Left cardiac atrium (tissue), 4 donors: Measurements from ENCODE around the gene SLC37A1. TPM values are rescaled to one million over a fixed set of nuclear protein-coding genes. Genes with fewer than 3 reads are reported as not detected.

Source experiments
- ATAC-seq, 2 donors: fragments of 200-7000 bp; cut with Tn5 transposase; one replicate each; pipeline ENCODE4 v1.9.1; 2020; ENCODE audit warnings: mild to moderate bottlenecking in 2 of 2, moderate library complexity in 2 of 2
- DNase-seq: peaks from one replicate; pipeline ENCODE4 v3.0.0-alpha.2; 2020
- intact Hi-C, 2 donors: fragments of 100-400 bp; cut with DNase I; formaldehyde crosslinking; loops; one replicate each; pipeline versions ENCODE4 v1.14.1 to v1.15.1; 2022 to 2023
- total RNA-seq, 2 donors: library from RNA; stranded (reverse); fragmentation: NEBNext Ultra II Directional; extraction: Animal tissue kit (Norgen Biotek cat#: 25700); gene quantifications; one replicate each; pipeline ENCODE4 v1.2.1, GENCODE V29; 2021
- donor health status: DM: no; HTN: yes; CAD: no.
- donor health status: DM: no; HTN: yes; CAD: no; lungs with severe emphysema.
- donor health status: DM: yes; HTN: yes; CAD: no.
- donor health status: Dilated cardiomyopathy.

The SLC37A1 gene
- total RNA-seq, 2 donors from 2014 or later: 1.9 to 3.7 TPM

DNA sequence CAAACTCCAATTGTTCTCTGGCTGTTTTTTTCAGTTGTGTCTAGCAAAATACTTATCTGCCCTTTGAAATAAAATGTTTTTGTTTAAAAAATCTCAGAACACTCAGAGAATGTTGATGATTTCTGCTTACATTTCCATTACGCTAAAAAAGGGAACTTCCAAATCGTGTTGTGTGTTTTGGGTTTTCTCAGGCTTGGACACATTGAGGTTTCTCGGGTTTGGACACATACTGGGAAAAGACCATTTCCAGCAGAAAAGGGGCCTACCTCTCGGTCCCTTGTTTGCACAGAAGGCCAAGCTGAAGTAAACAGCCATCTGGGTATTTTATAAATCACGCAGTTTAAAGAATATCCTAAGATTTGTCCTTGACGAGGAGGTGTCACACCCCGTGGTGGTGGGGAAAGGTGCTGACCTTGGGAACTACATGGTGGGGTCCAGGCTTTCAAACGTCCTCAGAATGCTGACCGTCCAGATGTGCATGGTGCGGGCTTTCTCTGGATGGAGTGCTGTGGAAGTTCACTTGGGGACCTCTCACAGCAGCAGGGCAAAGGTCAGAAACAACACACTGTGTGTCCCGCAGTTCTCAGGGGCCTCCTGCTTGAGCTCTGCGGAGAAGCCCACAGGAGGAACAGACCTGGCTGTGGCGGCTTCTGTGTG is 67.8 kb downstream of the SLC37A1 start:
- DNase-seq (no peak), ATAC-seq (no peak)
- intact Hi-C loops: no loop called here

DNA sequence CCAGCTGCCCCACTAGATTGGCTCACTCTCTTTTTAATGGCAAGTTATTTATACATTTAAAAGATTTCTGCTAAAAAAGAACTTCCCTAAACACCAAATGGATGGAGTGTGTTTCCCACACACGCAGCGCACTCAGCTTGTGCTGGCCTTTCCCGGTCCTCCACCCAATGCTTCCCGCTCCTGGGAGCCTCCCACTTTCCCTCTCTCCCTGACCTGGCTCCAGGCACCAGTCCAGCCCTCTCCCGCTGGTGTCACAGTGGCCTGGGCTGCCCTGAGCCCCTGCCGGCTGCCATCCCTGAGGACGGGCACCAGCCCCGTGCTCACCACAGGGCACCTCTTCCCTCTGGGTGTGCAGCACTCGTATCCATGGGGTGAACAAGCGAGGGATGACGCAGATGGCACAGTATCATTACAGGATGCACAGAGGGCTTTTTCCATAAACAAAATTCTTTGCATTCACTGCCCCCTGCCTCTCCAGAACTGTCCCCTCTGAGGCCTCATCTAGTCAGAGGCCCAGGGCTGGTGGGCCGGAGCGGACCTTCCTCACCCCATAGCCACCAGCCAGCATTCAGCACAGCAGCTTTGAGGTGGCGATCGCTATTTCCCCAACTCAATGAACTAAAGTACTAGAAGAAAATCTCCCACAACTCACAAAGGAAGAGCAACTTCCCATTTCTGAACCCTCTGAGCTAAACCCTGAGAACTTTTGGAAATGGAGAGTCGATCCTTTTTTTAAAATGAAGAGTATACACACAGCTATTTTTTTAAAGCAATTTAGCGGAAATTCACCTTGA is 68.5 kb downstream of the SLC37A1 start:
- no peak for DNase-seq
- no peak for ATAC-seq
- intact Hi-C loops: no loop called here

DNA sequence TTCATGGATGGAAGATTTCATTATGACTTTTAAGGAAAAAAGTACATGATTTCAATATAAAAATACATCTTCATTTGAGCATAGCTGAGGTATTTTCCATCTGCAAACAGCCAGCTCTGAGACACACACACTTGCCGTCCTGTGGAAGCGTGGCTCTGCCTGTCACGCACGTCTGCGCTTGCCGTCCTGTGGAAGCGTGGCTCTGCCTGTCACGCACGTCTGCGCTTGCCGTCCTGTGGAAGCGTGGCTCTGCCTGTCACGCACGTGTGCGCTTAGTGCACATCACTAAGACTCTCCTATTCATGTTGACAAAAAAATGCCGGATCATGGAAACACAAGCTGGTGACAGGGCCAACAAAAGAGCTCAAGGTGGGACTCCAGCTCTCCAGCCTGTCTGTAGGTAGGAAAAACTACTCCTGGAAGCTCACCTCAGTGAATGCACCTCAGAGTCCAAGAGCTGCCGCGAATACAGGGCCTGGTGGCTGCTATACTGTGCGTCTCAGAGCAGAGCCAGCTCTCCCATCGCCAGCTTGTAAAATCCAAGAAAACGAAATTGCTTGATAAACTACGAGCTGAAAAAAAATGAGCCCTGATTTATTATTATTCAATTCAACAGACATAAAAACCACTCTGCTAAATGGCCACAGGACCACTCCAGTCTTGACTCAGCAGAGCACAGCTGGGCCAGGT is 69.3 kb downstream of the SLC37A1 start:
- ATAC-seq: no peak
- intact Hi-C loops: no loop called here
- no peak for DNase-seq

DNA sequence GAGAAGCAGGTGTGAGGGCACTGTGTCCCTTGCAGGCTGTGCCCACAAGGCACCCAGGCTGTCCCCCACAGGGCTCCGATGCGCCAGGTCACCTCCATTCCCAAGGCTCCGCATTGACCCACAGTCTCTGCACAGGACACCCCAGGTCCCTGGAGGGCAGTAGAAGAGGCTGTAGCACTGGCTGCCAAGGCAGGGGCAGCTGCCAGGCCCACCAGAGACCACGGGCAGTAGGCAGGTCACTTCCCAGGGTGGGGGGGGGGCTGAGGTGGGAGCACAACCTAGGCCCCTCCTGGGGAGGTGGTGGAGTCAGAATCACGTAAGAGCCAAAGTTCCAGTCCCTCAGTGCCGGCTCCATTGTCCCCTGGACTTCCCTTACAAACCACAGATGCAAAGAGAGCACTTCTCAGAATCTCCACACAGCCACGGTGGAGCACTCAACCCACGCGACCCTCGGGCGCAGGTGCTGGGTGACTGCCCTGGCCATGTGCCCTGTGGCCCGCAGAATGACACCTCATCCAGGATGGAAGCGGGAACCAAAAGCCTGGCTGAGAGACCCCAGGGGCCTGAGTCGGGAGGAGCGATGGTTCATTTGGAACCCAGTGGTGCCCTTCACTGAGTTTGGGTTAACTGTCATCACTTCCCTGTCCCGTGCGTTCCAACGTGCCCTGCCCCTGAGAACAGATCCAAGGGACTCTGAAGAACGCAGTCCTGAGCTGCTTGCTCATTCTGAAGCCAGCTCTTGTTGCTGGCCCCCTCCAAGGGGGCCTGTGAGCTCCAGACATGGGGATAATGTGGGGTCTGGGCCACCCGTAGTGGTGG is 70.0 kb downstream of the SLC37A1 start:
- no peak for DNase-seq
- no peak for ATAC-seq
- intact Hi-C loops: no loop called here

DNA sequence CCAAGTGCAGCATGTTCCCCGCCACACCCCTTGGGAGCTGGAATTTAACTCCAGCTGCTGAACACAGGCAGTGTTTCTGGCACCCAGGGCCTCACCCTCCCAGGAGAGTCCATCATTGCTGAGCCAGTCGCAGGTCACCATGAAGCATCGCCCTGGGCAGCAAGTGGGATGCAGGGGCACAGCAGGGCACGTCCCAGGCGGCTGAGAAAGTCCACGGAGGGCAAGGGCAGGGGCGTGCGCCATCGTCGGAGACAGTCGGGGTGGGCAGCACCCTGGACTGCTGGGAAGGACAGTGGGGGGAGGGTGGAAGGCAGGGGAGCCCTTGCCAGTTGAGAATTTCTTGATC is 70.6 kb downstream of the SLC37A1 start:
- no peak for ATAC-seq
- DNase-seq: no peak
- intact Hi-C loops: no loop called here

DNA sequence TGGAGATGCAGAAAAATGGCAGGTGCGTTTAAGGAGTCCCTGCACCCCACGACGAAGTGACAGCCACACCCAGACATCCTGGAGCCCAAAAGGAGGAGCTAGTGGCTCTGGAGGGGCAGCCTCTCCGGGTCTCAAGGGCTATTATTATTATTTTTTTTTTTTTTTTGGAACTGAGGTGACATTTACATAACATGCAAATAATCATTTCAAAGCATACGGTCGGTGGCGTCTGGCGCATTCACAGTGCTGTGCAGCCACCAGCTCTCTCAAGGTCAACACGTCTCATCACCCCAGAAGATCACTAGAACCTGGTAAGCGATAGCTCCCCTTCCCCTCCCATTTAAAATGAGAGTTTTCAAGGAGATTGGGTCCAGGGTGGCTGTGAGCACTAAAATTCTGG is 72.2 kb downstream of the SLC37A1 start:
- intact Hi-C loops: no loop called here
- no peak for ATAC-seq
- DNase-seq: no peak

DNA sequence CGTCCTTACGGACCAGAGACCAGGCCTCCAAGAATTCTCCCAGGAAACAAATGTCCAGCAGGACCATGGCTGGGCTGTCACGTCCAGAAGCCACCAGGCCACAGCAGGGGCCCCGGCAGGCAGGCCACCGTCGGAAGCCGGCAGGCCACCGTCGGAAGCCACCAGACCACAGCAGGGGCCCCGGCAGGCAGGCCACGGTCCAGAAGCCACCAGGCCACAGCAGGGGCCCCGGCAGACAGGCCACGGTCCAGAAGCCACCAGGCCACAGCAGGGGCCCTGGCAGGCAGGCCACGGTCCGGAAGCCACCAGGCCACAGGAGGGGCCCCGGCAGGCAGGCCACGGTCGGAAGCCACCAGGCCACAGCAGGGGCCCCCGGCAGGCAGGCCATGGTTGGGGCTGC is 72.8 kb downstream of the SLC37A1 start:
- intact Hi-C loops: no loop called here
- no peak for ATAC-seq
- no peak for DNase-seq

DNA sequence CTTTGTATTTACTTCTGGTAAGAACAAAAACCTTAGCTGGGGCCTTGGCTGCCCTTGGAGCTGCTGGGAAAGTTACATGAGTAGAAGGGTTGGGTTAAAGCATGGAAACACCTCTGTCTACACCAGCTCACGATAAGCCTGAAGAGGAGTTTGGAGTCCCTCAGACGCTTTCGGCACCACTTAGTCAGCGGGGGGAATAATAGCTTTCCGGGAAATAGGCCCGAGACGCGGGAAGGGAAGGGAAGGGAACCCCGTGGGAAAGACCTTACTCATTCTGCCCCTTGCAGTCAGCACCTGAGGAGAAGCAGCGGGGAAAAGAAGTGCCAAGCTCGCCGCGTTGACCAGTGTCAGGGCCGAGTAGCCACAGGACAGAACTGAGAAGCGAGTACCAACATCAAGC is 73.4 kb downstream of the SLC37A1 start:
- DNase-seq: no peak
- intact Hi-C loops: no loop called here
- ATAC-seq: no peak

DNA sequence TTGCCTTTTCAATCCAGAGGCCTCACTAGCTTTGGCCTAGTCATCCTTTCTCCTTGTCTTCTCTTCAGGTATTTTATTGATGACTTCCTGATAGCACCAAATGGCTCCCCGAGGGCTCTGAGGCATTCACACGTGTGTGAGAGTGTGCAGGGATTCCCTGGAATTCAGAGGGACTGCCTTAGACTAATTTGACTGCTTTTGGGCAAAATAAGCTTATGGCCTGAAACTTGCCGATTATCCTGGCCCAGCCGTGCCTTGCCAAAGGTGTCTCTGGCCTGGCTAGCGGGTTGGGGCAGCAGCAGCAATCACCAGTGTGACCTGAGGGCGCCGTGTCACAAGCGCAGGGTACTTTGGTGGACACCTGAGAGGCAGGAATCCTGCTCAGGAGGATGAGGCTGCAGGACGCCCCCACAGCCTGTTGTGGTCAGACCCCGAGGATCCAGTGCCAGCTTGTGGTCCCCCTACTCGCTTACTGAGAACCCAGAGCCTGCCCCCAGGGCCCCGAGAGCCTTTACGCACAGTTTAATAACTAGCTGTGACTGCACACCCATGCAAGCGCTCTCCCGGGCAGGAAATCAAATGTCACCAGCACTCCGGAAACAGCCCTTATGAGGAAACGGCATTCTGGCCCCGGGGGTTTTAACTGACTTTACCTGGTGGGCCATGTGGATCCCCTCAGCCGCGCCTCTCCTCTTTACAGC is 76.9 kb downstream of the SLC37A1 start:
- no peak for ATAC-seq
- intact Hi-C loops: loop anchor here in 1 of 2 donors (5.0 kb wide), 1 partner anchor 227 kb away; no protein-coding TSS in a partner anchor
- no peak for DNase-seq

DNA sequence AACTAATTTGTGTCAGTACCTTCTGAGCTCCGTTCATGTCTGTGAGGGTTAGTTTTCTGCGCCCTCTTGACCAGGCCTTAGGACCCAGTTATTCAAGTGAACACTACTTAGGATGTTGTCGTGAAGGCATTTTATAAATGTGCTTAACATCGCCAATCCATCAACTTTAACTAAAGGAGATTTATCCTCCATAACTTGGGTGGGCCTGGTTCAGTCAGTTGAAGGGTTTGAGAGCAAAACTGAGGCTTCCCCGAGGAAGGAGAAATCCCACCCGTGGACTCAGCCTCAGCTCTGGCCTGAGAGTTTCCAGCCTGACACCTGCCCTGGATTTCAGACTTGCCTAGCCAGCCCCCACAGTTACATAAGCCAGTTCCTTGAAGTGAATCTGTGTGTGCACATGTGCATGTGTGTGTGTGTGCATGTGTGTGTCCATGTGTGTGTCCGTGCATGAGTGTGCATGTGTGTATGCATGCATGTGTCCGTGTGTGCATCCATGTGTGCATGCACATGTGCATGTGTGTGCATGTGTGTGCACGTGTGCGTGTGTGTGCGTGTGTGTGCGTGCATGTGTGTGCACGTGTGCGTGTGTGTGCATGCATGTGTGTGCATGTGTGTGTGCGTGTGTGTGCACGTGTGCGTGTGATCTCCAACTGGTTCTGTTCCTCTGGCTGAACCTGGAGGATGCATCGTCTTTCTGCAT is 77.7 kb downstream of the SLC37A1 start:
- DNase-seq (no peak), ATAC-seq (no peak)
- intact Hi-C loops: loop anchor here in 1 of 2 donors (5.0 kb wide), 1 partner anchor 226 kb away; no protein-coding TSS in a partner anchor

DNA sequence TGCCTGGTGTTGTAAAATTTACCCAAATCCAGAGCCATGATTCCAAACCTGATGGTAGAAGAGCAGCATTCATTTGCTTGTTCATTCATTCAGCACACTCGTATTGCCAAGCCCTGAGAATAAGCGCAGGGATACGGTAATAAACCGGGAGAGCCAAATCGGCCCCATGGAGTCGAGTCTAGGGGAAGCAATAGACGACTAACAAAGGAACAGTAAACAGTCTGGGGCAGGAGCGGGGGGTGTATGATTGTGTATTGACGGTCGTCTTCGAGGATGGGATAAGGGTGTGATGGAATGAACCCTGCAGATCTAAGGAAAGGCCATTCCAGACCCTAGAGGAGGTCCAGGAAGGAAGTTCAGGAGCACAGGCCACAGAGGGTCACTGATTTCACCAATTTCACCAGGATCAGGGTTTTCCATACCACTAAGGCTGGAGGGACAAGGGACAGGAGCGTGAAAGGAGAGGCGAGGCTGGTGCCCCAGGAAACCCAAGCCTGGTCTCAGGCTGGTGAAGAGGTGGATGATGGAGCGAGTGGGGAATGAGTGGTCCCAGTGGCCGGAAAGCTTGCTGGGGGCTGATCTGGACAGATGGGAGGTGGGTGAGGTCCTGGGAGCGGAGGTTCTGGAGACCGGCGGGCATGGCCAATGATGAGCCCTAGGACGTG is 78.6 kb downstream of the SLC37A1 start:
- intact Hi-C loops: loop anchor here in 1 of 2 donors (5.0 kb wide), 1 partner anchor 225 kb away; no protein-coding TSS in a partner anchor
- DNase-seq (no peak), ATAC-seq (no peak)

DNA sequence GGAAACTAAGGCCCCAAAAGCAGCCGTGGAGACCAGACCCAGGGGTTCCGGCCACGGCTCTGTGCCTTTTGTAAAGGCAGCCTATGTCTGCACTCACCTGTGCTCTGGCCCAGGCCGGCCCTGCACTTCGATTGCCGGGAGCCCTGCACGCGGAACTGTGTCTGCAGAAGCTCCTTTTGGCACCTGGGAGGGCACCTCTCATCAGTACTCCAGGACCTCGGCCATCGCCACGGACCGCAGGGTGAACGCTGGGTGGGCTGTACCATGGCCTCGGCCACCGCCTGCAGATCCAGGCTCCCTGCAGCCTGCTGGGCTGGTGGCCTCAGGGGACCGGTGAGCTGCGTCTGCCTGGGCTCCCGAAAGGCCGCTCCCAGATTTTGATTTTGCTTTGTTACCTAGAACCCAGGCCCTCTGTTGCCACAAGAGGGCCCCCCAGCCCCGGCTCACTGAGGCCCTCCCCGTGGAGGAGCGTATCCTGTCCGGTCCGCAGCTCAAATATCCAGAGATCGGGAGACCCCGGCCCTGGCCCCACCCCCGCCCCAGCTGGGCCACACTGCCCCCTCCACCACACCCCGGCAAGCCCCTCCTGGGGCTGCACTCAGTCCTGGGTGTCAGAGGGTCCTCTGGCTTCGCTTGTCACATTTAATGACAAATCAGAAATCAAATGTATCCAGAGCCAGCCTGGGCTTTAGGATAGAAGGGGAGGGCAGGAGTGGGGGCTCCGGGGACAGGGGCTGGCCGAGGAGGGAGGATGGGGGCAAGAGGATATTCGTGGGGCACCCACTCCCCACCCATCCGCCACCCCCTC is 79.6 kb downstream of the SLC37A1 start:
- ATAC-seq (peak; percentile 91 to 93), DNase-seq (peak; percentile 73)
- intact Hi-C loops: loop anchor here in 1 of 2 donors (5.0 kb wide), 1 partner anchor 224 kb away; no protein-coding TSS in a partner anchor

DNA sequence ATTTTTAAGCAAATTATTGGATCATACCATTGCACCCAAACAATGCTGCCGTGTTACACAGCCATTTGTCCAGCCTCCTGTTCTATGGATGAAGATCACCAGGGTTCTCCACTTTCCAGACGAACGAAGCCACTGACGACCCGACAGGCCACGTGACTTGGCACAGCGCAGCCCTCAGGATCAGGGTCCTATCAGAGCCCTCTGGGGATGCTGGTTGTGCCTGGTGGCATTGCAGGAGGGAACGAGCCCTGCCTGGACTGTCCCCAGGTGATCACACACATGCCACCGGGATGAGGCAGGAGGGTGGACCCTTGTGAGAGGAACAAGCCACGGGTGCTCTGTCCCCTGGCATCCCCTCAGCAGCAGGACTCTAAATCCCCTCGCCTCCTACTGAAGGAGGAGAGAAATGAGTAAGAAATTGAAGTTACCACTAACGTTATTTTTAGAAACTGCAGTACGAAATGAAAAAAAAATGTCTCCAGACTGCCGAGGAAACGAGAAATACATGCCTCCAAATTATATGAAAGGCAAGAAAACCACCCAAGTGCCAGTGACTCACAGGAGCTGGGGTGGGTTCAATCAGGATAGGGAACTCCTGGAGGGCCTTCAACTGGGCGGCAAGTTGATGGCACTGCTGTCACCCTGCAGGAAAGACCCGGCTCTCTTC is 81.1 kb downstream of the SLC37A1 start:
- ATAC-seq (no peak), DNase-seq (no peak)
- intact Hi-C loops: loop anchor here (5.0 kb wide), 2 partner anchors 223 to 228 kb away; no protein-coding TSS in a partner anchor

DNA sequence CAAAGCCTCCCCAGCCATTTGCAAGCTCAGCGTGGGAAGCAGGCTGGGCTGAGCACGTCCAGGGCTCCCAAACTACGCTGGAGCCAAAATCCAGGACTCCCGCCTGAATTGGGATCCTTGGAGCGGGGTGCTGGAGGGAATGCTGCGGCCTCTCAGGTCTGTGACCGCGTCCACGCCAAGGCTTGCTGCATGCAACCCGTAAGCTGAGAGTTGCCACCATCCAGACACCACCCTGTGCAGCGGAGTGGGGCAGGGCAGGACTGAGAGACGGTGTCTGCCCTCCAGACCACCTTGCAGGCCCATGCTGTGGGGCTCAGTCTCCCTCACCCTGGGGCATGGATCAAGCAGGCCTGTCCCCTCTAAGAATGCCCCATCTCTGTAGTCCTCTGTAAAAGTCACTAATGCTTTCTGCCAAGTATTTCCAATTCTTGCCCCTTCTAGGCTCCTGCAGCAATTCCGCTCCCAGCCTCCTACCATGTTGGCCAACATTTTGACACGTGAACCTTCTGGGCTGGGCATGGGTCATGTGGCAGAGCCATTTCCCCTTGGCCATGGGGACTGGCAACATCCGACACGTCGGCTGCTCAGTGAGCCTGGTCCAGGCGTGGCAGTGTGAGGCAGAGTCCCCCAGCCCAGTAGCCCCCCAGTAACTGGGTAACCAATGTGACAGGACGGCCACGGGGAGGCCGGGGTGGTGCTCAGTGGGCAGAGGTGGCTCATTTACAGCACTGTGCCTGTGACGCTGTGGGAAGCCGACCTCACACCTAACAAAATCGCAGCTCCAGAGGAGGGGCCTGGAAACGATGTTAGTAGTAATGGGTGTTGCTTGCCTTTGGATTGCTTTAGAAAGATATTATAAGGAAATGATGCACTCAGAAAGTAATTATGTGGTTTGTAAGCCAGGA is 81.9 kb downstream of the SLC37A1 start:
- DNase-seq: no peak
- intact Hi-C loops: loop anchor here in 1 of 2 donors (5.0 kb wide), 1 partner anchor 227 kb away; no protein-coding TSS in a partner anchor
- no peak for ATAC-seq

DNA sequence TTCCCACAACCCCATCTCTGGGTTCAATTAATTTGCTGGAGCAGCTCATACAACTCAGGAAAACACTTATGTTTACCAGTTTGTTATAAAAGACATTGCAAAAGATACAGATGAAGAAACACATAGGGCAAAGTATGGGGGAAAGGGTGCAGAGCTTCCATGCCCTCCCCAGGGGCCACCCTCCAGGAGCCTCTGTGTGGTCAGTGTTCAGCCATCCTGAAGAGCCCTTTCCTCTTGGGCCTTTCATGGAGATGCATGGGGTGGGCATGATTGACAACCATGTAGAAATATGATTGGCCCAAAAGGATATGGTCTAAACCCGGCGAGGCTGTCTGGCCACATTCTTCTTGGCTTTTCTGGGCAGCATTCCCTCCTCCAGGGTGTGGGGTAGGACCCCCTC is 83.0 kb downstream of the SLC37A1 start:
- DNase-seq (no peak), ATAC-seq (no peak)
- intact Hi-C loops: loop anchor here in 1 of 2 donors (5.0 kb wide), 1 partner anchor 226 kb away; no protein-coding TSS in a partner anchor
